ENCODE results near the gene TMEM255A. TPM values are rescaled to one million over a fixed set of nuclear protein-coding genes. Genes with fewer than 3 reads are reported as not detected.
"Not testable (repeated sequence)": the region's sequence is repeated elsewhere in the genome, so short reads cannot be mapped to it uniquely, and the experiment has no call there.

TMEM255A gene
- polyA plus RNA-seq (ENCODE audit: insufficient read depth in 1 of 5, insufficient read length in 5 of 5, low replicate concordance in 1 of 5), result 1 to 10 TPM; 1.0 to 2.3 (median 1.3) TPM
- long read RNA-seq, donor 1, result 0 reads
- long read RNA-seq, donor 2, partial matches to known transcripts, result 0 of 1 reads
- long read RNA-seq, donor 2, other reads (novel, unspliced or antisense), result 0 of 1 reads
- long read RNA-seq, donor 3, result 0 reads
- long read RNA-seq, donor 4, result 0 reads
- long read RNA-seq, donor 5, result 0 reads
- long read RNA-seq, donor 6, result 0 reads
- long read RNA-seq, donor 7, result 0 reads
- long read RNA-seq, donor 8, result 0 reads

GRCh38 chrX:120310861-120311726, at the start of gene TMEM255A:
TMEM255A (minus strand) TSS chrX:120311461; CDS start chrX:120311309, 152 bp downstream.
- no peak for DNase-seq

- no peak for DNase-seq
These were observed 47.6 kb upstream of the TMEM255A start for GRCh38 chrX:120358737-120359456.

DNA sequence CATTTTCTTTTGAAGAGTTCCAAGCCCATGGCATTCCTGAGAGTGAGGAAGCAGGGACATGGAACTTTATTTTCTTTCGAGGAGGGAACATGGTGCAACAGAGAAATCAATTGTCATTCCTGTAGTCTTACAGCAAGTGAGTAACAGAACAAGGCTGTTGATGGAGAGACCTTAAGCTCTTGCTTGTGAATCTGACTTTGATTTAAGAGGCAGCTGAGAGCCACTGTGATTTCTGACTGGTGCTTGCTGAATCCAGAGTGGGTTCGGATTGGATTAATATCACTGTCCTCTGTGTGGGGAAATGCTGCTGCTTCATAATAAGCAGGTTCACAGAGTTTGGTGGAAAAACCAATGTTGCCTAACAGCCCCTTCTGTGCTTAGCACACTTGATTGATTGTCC, 45.9 kb upstream of the TMEM255A start:
- DNase-seq, result no peak

DNA sequence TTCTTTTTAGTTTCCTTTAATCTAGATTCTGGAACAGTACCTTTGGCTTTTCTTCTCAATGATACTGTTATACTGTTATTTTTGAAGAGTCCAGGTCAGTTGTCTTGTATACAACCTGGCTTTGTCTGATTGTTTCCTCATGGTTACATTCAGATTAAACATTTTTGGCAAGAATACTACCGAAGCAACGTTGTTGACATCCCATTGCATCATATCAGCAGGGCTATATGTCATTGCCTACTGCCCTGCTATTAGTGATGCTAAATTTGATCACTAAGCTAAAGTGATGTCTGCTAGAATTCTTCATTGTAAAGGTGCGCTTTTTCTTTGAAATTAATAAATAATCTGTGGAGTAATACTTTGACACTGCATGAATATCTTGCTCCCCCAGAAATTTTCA, 44.8 kb upstream of the TMEM255A start:
- DNase-seq, result no peak

GRCh38 chrX:120350450-120351138, 39.3 kb upstream of the TMEM255A start:
- DNase-seq, result no peak

DNA sequence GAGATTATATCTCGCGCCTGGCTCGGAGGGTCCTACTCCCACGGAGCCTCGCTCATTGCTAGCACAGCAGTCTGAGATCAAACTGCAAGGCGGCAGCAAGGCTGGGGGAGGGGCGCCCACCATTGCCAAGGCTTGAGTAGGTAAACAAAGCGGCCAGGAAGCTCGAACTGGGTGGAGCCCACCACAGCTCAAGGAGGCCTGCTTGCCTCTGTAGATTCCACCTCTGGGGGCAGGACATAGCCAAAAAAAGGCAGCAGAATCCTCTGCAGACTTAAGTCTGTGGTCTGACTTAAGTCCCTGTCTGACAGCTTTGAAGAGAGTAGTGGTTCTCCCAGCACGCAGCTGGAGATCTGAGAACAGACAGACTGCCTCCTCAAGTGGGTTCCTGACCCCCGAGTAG, 33.3 kb upstream of the TMEM255A start:
- DNase-seq, result not testable (repeated sequence)

- no peak for DNase-seq
These were observed 25.6 kb upstream of the TMEM255A start for GRCh38 chrX:120336899-120337298.

DNA sequence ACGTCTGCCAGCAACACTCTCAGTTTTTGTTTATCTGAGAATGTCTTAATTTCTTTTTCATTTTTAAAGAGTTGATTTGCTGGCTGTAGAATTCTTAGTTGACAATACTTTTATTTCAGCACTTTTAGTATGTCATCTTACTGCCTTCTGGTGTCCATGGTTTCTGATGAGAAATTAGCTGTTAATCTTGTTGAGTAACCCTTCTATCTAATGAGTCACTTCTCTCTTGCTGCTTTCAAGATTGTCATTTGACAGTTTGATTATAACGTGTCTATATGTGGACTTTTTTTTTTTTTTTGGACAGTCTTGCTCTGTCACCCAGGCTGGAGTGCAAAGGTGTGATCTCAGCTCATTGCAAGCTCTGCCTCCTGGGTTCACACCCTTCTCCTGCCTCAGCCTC, 24.0 kb upstream of the TMEM255A start:
- DNase-seq, result no peak

GRCh38 chrX:120334603-120335002, 23.3 kb upstream of the TMEM255A start:
- no peak for DNase-seq

- DNase-seq, result no peak
These were observed 22.9 kb upstream of the TMEM255A start for GRCh38 chrX:120334151-120334550.

DNA sequence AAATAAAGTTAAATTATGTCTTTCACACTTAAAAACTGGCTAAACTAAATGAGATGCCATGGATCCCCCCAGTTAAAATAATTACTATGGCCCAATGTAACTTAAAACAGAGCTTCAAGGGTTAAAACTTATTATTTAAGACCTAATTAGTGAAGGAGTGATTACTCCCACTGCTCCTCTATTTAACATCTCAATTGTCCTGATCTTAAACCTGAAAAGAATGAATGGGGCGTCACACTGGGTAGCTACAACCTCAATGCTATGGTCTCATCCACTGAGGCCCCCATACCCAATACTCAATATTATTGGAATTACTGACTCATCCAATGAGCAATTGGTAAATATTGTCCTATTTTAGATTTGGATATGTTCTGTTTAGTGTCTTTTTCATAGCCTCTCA, 21.1 kb upstream of the TMEM255A start:
- no peak for DNase-seq

- DNase-seq, result no peak
These were observed 19.9 kb upstream of the TMEM255A start for GRCh38 chrX:120331116-120331515.

DNA sequence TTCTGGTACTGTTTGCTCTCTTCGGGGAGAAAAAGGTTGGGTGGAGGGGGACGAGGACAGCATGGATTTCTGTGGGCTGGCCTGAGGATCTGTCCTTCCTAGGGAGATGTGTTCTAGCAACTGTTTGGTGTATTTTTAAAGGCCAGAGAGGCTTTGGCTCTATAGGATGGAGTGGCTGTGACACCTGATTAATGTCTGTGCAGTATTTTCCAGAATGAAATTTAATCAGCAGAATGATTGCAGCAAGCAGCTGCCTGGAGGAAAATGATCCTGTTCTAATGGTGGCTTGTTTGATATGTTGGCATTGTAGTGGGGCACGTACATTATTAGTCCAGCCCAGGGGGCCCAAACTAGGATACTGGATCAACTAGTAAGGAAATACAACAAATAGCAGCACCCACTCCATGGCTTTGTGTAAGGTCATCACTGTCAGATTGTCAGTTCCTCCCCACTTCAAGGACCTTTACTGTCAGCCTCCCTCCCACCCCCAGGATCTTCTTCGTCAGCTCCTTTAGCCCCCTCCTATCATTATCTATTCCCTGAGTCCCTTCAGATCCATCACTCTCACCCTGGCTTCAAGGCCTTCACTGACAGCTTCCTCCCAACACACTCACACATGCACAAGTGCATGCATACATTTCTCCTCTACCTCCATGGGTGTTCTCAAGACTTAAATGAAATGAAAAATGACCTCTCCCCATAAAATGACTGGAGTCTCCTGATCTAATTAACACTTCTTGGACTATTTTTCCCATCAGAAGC, 10.4 kb upstream of the TMEM255A start:
- DNase-seq, result no peak

GRCh38 chrX:120318411-120318810, 7.2 kb upstream of the TMEM255A start:
- DNase-seq, result no peak

GRCh38 chrX:120316587-120317283, 5.5 kb upstream of the TMEM255A start:
- no peak for DNase-seq

GRCh38 chrX:120315776-120316175, 4.5 kb upstream of the TMEM255A start:
- no peak for DNase-seq

- DNase-seq, result no peak
These were observed 434 bp upstream of the TMEM255A start for GRCh38 chrX:120311727-120312063.

- no peak for DNase-seq
These were observed 1.2 kb downstream of the TMEM255A start for GRCh38 chrX:120309873-120310705.

Measured in right lung (tissue), 10 donors.